Measurements from ENCODE around the gene TNS4. TPM values are rescaled to one million over a fixed set of nuclear protein-coding genes. Genes with fewer than 3 reads are reported as not detected.

TNS4 gene
- total RNA-seq, 1 donor from 2014 or later: not detected

DNA sequence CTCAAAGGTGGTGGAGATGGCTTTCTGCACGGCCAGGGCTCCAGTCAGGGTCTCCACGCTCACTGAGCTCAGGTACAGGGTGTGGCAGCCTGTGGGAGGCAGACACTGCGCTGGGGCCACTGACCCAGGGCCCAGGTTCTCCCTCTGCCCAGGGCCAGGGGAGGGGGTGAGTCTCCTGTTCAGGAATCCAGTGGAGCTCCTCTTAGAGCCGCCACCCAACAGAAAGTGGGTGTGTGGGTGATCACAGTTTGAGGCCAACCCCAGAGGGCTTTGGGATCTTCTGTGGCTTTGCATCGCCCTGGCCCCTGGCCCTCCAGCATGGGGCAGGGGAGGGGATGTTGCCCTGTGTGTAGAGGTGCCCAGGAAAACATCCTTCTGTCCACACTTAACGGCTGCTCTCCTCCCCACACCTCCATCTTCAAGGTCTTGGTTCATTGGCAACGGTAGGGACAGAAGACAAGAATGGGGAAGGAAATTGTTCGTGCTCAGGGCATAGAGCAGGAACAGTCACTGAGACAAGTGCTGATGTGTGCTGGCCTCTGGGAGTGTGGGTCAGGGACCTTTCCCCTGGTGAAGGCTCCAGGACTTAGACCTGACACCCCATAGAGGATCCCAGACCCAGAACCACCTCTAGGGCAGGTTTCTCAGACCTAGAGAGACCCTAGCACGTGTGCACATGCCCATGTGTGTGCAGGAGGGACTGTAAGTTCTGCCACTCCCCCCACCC is 21.5 kb downstream of the TNS4 start:
- intact Hi-C loops (cut with micrococcal nuclease): loop anchor here (10.0 kb wide), 1 partner anchor 85 kb away; no protein-coding TSS in a partner anchor
- no peak for DNase-seq

GRCh38 chr17:40478486-40478885 is 22.9 kb downstream of the TNS4 start:
- intact Hi-C loops (cut with micrococcal nuclease): loop anchor here (10.0 kb wide), 1 partner anchor 84 kb away; no protein-coding TSS in a partner anchor
- H3K27me3 ChIP-seq (ENCODE audit: low read depth): peaks cover 3% of the 10 kb centered on the region
- H3K9me3 ChIP-seq (replicated peaks): no peaks in the 10 kb centered on the region
- H3K4me1 ChIP-seq: peaks cover 13% of the 10 kb centered on the region
- no peak for DNase-seq
- H3K36me3 ChIP-seq: no peaks in the 10 kb centered on the region
- TF ChIP-seq, protein P1, sequence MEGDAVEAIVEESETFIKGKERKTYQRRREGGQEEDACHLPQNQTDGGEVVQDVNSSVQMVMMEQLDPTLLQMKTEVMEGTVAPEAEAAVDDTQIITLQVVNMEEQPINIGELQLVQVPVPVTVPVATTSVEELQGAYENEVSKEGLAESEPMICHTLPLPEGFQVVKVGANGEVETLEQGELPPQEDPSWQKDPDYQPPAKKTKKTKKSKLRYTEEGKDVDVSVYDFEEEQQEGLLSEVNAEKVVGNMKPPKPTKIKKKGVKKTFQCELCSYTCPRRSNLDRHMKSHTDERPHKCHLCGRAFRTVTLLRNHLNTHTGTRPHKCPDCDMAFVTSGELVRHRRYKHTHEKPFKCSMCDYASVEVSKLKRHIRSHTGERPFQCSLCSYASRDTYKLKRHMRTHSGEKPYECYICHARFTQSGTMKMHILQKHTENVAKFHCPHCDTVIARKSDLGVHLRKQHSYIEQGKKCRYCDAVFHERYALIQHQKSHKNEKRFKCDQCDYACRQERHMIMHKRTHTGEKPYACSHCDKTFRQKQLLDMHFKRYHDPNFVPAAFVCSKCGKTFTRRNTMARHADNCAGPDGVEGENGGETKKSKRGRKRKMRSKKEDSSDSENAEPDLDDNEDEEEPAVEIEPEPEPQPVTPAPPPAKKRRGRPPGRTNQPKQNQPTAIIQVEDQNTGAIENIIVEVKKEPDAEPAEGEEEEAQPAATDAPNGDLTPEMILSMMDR (IDR thresholded peaks at IDR 0.05; ENCODE audit: borderline replicate concordance): no peak
- no peak overlapping the region for H3K27ac ChIP-seq (replicated peaks)
- H3K4me3 ChIP-seq: no peak overlapping the region

More for the DNA sequence above, 21.5 kb downstream of the TNS4 start:
- peaks cover 13% of the 10 kb centered on the region for H3K4me1 ChIP-seq
- H3K4me3 ChIP-seq: no peak overlapping the region
- TF ChIP-seq, protein P1 (IDR thresholded peaks at IDR 0.05; ENCODE audit: borderline replicate concordance): no peak
- H3K27ac ChIP-seq (replicated peaks): no peak overlapping the region
- no peaks in the 10 kb centered on the region for H3K9me3 ChIP-seq (replicated peaks)
- H3K36me3 ChIP-seq: no peaks in the 10 kb centered on the region
- peaks cover 3% of the 10 kb centered on the region for H3K27me3 ChIP-seq (ENCODE audit: low read depth)

DNA sequence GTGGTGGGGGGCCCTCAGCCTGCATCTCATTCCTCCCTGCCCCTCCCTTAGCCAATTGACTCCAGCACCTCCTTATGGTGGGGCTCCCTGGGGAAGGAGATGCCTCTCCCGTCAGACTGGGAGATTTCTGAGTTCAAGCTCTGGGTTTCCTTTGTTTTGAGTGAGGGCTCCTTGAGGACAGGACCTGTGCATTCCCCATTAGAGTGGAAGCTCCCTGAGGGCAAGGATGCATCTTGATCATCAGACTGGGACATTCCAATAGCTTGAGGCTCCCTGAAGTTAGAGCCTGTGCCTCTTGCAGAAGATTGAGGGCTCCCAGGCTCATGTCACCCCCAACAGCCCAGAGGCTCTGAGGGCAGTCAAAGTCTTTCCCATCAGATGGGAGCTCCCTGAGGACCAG is 23.6 kb downstream of the TNS4 start:
- TF ChIP-seq, protein P1 (IDR thresholded peaks at IDR 0.05; ENCODE audit: borderline replicate concordance): no peak
- DNase-seq: no peak
- H3K27ac ChIP-seq (replicated peaks): no peak overlapping the region
- no peaks in the 10 kb centered on the region for H3K9me3 ChIP-seq (replicated peaks)
- no peak overlapping the region for H3K4me3 ChIP-seq
- H3K4me1 ChIP-seq: peaks cover 13% of the 10 kb centered on the region
- H3K27me3 ChIP-seq (ENCODE audit: low read depth): peaks cover 3% of the 10 kb centered on the region
- no peaks in the 10 kb centered on the region for H3K36me3 ChIP-seq
- intact Hi-C loops (cut with micrococcal nuclease): loop anchor here (10.0 kb wide), 1 partner anchor 83 kb away; no protein-coding TSS in a partner anchor

DNA sequence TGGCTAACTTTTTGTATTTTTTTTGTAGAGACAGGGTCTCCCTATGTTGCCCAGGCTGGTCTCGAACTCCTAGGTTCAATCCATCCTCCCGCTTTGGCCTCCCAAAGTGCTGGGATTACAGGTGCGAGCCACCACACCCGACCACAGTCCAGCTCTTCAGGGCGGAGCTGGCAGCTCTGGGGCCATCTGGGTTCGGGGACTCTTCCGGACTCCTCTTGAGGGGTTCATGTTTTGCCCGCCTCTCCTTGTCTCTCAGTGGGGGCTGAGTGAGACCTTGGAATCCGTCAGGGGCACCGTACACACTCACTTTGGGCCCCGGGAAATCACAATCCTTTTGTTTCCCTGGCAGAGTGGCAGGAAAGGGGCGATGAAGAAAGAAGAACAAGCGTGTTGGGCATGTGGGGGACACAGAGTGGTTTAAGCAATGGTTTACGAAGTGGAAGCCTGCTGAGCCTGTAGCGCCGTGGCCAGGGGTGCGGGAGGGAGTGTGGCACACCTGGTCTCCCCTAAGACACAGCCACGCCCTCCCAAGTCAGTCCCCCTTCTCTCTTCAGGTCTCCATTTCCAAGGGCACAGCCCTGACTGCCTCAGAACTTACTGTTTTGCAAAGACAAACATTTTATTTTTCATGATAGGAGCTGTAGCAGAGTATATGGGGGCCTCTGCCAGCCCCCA is 26.1 kb downstream of the TNS4 start:
- Histone ChIP-seq H3K4me1 (peaks cover 9% of the 10 kb centered on the region), H3K27me3 (ENCODE audit: low read depth) (peaks cover 8% of the 10 kb centered on the region), H3K9me3 (replicated peaks) (no peaks in the 10 kb centered on the region), H3K4me3 (no peak overlapping the region), H3K36me3 (no peaks in the 10 kb centered on the region), H3K27ac (replicated peaks) (peak overlapping the region; percentile 51)
- DNase-seq: no peak
- intact Hi-C loops (cut with micrococcal nuclease): loop anchor here (10.0 kb wide), 1 partner anchor 81 kb away; no protein-coding TSS in a partner anchor
- TF ChIP-seq, protein P1 (IDR thresholded peaks at IDR 0.05; ENCODE audit: borderline replicate concordance): no peak

DNA sequence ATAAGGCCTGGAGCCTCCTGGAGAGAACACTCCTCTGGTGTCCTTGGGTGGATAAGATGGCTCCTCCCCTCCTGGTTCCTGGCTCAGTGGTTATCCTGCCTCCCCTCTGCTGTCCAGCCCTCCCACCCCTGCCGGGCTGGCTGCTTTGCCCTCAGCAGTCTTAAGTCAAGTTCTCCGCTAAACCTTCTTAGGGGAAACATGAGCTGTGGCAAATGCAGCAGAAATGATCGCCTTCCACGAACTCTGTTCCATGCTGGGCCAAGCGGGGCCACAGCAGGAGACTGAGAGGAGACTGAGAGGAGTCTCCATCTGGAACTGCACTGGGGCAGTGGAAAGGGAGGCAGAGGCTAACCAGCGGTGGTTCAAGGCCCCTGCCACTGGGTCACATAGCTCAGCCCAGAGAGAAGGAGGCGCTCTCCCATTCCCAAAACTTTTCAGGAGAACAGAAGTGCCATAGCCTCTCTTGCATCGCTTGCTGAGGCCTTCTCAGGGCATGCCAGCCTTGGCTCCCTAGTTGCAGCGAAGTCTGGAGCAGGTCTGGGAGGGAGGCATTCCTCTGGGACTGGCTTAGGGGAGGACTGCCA is 26.9 kb downstream of the TNS4 start:
- Histone ChIP-seq H3K36me3 (no peaks in the 10 kb centered on the region), H3K9me3 (replicated peaks) (no peaks in the 10 kb centered on the region), H3K4me1 (peaks cover 9% of the 10 kb centered on the region), H3K27ac (replicated peaks) (no peak overlapping the region), H3K4me3 (no peak overlapping the region), H3K27me3 (ENCODE audit: low read depth) (peaks cover 8% of the 10 kb centered on the region)
- no peak for DNase-seq
- intact Hi-C loops (cut with micrococcal nuclease): loop anchor here (10.0 kb wide), 1 partner anchor 80 kb away; no protein-coding TSS in a partner anchor
- TF ChIP-seq, protein P1 (IDR thresholded peaks at IDR 0.05; ENCODE audit: borderline replicate concordance): no peak

Measured in left ventricle myocardium inferior (tissue), 1 donor.